CD4-positive, alpha-beta T cell treated with Interferon gamma for 1 hour (primary cell): ENCODE measurements around the gene NTN1.

Source experiments
- DNase-seq: peaks from one replicate; pipeline ENCODE4 v3.0.0-alpha.2; 2020

Gene NTN1

DNA sequence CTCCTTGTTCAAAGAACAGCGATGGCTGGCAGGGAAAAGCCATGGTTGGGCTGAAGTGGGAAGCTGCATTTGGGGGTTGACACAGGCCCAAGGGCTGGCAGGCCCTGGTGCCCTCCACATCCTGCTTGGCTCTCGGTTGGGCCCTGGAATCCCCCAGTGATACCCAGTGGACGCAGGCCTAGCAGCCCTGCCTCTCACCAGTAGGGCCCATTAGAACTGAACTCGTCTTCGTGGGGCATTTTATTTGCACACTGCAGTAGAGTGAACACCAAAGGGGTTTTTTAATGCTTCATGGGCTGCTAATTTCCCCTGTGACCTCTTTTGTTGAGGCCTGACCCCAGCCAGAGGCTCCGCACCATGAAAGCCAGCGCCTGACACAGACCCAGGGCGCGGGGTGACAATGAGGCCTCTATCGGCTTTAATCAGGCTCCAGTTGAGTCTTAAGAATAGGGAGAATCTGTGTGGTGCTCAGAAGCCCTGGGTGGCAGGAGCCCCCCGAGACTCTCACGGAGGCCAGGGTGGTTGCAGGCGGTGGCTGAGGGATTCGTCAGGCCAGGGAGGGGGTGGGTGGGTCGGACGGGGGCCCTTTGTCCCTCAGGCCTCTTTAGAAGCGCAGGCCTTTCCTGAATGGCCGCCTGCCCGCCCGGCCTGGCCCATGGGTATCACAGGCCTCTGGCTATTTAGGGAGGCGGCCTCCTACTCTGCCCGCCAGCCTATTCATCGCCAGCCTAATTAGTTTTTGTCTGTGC, 199.3 kb downstream of the NTN1 start:
- no peak for DNase-seq

DNA sequence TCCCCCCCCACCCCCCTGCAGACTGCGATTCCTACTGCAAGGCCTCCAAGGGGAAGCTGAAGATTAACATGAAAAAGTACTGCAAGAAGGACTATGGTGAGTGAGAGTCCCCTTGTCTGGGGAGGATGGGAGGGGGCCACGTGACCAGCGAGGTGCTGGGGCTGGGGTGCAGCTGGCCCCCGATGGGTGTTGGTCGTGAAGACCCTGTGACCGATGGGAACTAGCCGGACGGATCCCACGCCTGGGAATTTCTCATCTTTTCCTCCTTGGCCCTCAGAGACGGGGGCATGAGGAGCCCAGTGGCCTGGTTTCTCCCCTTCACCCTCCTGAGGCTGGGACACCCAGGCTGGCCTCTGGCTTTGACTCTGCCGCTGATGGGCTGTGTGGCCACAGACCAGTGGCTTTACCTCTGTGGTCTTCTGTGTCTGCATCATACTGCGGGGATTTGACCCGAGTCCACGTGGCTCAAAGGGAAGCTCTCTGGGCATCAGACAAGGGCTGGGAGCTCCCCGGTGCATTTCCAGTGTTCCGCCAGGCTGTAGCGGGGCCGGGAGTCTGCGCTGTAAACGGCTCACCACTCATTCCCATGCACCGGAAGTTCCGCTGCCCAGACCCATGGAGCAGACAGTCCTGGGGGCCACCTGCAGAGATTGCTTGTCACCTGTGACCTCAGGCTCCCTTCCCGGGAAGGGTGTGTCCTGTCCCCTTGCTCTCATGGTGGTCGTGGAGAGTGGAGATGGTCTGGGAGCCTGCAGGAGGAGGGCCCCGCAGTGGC, 200.0 kb downstream of the NTN1 start:
- DNase-seq: no peak

DNA sequence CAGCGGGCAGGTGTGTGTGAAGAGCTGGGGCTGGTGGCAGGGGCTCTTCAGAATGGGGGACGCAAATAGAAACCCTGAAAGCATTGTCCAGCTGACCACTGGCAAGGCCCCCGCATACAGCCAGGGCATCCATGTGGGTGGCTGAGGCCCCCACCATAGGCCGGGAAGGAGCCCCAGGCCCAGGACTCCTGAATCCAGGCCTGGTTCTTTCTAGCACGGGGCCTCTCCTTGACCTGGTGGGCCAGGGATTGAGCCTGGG, 200.5 kb downstream of the NTN1 start:
- DNase-seq: no peak

GRCh38 chr17:9223531-9223930, 202.2 kb downstream of the NTN1 start:
- no peak for DNase-seq

DNA sequence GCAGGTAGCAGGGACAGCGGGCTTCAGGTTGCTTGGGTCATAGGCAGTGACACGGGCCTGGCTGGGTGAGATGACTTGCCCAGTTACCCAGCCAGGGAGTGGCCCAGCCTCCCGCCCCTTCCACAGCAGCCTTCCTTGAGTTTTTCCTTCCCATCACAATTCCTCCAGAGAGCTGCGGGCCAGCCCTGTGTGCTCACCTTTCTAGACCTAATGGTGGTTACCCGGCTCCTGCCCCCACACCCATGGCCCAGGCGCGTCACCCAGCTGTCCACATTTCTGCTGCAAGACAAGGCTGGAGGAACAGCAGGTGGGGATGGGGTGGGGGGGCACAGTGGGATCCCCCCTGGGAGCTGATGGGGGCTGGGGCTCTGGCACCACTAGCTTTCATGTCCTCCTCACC, 203.2 kb downstream of the NTN1 start:
- DNase-seq: no peak

GRCh38 chr17:9225305-9226101, 204.2 kb downstream of the NTN1 start:
- DNase-seq: no peak

DNA sequence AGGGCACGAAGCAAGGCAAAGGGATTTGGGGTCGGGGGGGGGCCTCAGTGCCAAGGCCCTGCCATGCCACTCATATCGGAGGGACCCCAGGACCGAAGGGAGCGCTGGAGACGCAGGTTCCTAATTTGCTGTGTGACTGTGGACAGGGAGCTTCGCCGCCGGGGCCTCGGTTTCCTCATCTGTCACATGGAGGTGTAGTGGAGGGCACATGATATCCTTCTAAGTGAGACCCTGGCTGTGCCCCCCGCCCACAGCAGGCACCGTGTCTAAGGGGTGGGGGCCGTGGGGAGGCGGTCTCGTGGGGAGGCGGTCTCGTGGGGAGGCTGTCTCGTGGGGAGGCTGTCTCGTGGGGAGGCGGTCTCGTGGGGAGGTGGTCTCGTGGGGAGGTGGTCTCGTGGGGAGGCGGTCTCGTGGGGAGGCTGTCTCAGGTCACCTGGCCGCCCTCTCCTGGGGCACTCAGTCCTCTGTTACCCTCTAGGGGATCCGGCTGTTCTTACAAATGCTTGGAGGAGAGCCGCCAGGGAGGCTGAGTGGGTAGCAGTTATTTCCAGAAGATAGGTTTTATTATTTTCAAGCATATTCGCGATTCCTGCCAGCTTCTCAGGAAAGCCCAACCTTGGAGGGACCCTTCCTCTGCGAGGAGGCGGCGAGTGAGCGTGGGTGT, 205.0 kb downstream of the NTN1 start:
- DNase-seq: no peak

GRCh38 chr17:9226794-9227135, 205.5 kb downstream of the NTN1 start:
- DNase-seq: no peak

- no peak for DNase-seq
Observed at GRCh38 chr17:9227819-9228407, 206.6 kb downstream of the NTN1 start.

- no peak for DNase-seq
Observed at GRCh38 chr17:9228408-9229159, 207.3 kb downstream of the NTN1 start.

GRCh38 chr17:9229160-9229825, 208.0 kb downstream of the NTN1 start:
- DNase-seq: no peak

- no peak for DNase-seq
Observed at GRCh38 chr17:9229826-9230201, 208.5 kb downstream of the NTN1 start.

DNA sequence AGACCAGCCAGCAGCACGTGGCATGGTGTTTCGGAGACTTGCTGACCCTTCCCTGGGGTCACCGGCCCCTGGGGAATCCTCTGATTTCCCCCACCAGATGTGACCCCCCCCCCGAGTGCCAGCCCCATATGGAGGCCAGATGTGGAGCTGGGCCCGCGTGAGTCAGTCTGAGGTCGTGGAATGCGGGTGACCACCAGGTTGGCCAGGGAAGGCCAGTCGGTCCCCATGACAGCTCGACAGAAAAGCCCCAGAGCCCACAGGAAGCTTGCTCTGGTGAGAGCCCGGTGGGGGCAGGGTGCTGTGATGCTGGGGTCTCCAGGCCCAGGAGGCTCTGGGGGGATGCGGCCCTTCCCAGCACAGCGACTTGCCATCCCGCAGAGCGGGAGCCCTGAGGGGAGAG, 209.0 kb downstream of the NTN1 start:
- DNase-seq: no peak

DNA sequence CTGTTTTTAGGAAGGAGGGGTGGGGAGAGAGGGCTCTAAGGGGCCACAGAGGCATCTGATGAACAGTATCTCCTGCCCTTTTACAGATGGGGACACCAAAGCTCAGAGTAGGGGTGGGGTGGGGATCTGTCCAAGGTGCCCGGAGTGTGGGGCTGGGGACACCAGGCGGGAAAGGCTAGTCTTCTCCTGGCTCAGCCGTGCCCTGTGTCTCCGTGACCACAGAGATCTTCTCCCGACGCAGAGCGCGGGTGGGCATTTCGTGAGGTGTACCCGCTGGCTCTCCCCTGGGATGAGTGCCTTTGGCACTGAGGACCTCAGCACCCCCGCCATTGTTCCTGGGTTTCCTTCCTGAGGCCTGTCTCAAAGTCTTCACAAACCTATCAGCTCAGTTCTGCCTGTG, 209.6 kb downstream of the NTN1 start:
- DNase-seq: no peak

GRCh38 chr17:9231449-9232154, 210.3 kb downstream of the NTN1 start:
- DNase-seq: no peak

DNA sequence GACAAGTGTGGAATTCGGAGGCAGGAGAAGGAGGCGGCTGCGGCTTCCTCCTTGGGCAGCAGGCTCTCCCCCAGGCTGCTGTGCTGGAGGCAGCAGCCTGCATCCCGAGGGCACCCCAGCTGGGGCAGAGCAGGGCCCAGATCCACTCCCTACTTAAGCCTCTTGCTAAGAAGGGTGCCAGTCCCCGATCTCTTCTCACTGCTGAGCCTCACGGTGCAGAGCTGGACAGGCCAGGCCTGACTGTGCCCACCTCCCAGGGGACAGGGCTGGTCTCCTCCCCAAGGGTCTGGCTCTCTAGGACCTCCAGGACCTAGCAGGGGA, 210.8 kb downstream of the NTN1 start:
- DNase-seq: no peak

GRCh38 chr17:9232591-9233270, 211.4 kb downstream of the NTN1 start:
- no peak for DNase-seq

DNA sequence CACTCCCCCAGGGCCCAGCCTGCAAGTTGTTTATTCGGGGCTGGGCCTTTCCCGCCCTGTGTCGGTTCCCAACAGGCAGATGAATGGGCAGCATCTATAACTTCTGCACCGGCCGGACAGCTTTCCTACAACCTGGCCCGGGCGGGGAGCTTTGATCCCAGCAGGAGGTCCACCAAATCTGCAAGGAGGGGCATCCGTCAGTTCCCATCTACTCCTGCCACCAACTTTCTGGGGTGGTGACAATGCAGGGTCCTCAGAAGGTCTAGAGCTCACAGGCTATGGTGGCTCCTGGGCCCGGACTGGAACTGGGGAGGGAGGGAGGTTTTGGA, 211.9 kb downstream of the NTN1 start:
- DNase-seq: no peak

DNA sequence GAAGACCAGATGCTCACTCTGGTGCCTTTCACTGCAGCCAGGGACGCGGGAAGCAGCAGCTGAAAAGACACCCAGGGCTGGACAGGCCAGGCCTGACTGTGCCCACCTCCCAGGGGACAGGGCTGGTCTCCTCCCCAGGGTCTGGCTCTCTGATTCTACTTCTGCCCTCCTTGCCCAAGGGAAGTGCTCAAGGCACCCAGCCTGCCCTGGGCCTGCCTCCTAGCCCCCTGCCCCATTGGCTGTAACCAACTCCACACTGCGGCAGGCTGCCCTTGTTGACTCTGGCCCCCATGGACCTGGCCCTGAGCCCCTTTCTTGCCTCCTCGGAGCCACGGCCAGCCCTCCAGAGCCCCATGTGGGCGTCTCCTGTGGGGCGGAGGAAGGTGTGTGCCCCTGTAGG, 212.5 kb downstream of the NTN1 start:
- no peak for DNase-seq

DNA sequence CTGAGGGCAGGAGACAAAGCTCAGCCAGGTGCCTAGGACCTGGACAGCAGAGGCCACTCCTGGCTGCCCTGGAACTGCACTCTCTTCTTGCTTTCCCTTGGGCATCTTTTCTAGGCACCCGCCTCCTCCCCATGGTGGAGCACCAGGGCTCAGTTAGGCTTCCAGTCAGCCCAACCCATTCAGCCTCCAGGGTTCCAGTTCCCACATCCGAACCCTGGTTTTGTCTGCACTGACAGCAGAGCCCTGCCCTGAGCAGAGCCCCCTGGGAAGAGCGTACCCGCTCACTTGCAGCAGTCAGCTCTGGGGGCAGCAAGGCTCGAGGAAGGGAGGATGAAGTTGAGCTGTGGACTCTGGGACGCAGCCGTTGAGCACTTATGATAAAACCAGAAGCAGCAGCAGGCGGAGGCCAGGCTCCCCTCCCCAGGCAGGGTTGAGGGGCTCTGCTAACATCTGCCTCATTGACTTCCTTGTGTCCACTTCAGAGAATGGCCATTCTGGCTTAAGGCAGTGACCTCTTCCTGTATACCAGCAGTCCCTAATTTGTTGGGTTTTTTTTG, 213.2 kb downstream of the NTN1 start:
- no peak for DNase-seq

GRCh38 chr17:9235346-9235745, 214.0 kb downstream of the NTN1 start:
- no peak for DNase-seq
